Peyer's patch (tissue), 4 donors: ENCODE measurements around the gene ARMH1. TPM values are rescaled to one million over a fixed set of nuclear protein-coding genes. Genes with fewer than 3 reads are reported as not detected.

ENCODE experiments used
- DNase-seq, 3 donors: peaks; one replicate each; pipeline ENCODE4 v3.0.0-alpha.2; 2017 to 2019
- H3K27ac ChIP-seq, 4 donors: fragments of 200-600 bp; sonication (generic); one replicate each; pipeline ENCODE4 v1.5.1; 2016 to 2019
- H3K27me3 ChIP-seq, 2 donors: fragments of 200-600 bp; sonication (generic); one replicate each; pipeline ENCODE4 v1.5.1; 2019
- H3K36me3 ChIP-seq, 3 donors: fragments of 200-600 bp; sonication (generic); one replicate each; pipeline ENCODE4 v1.5.1; 2016 to 2019
- H3K4me1 ChIP-seq, 4 donors: fragments of 200-600 bp; sonication (generic); one replicate each; pipeline ENCODE4 v1.5.1; 2016 to 2019
- H3K4me3 ChIP-seq, 4 donors: fragments of 200-600 bp; sonication (generic); 1 replicate in 3 of 4; 2 replicates in 1 of 4; pipeline ENCODE4 v1.5.1; 2016 to 2019; ENCODE audit warnings: mild to moderate bottlenecking in 1 of 4
- H3K9me3 ChIP-seq, 4 donors: fragments of 200-600 bp; sonication (generic); one replicate each; pipeline ENCODE4 v1.5.1; 2016 to 2019; ENCODE audit warnings: mild to moderate bottlenecking in 1 of 4
- POLR2A ChIP-seq, 2 donors: fragments of 450-650 bp; IDR thresholded peaks; one replicate each; pipeline ENCODE4 v1.5.1; 2017; ENCODE audit warnings: antibody characterized with exemption in 2 of 2, mild to moderate bottlenecking in 2 of 2, moderate library complexity in 2 of 2
- total RNA-seq, 4 donors: library from RNA; depleted of rRNA; stranded (reverse); fragments of >200 nt; gene quantifications; one replicate each; pipeline ENCODE4 v1.1.0, GENCODE V29; 2016
- TF ChIP-seq, protein P1 (sequence below), 6 experiments: fragments of 450-650 bp in 4 of 6; fragments of 200-600 bp in 2 of 6; sonication (generic) in 1 of 6; IDR thresholded peaks; one replicate each; pipeline ENCODE4 v1.5.1; 2017 to 2019; ENCODE audit warnings: antibody characterized with exemption in 6 of 6, mild to moderate bottlenecking in 3 of 6, moderate library complexity in 1 of 6

Gene ARMH1
- total RNA-seq: 1 to 10 TPM; 3.7 to 7.7 (median 4.8) TPM

DNA sequence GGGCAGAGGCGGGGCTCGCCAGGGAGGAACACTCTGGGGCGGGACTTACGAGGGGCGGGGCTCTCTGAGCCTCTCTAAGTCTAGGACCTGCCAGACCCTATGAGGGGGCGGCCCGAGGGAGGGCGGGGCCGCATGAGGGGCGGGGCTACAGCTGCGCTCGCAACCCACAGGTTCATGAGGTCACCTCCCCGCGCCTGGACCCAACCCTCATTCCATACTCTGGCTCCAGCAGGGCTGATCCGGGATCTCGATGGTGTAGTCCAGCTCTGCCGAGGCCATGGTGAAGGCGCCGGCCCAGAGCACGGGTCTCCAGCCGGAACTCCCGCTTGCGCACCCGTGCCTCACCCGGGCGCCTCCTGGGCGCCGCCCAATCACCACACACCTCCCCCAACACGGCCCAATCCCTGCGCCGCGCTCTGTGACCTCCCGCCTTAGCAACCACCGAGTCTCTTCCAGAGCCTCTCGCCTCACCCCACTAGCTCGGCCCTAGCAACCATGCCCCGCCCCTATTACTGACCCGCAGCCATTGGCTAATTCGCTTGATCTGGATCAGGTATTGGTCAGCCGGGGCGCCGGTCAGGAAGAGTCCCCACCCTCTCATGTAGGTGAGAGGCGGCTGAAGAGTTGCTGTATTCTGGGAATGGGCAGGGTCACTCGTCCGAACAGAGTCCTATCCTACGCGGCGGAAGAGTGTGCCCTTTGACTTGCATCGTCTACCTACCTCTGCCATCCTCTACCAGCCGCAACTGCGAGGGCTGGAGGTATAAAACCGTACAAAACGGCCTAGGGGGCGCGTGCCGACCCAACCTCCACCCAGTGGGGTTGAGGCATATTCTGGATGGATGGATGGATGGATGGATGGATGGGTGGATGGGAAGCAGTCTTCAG is at the start of gene ARMH1, which contains the start of gene TMEM53:
ARMH1 (plus strand) TSS at position 602 of the 888 bp plus-strand sequence. CDS start 14,984 bp downstream, outside the sequence.
TMEM53 (minus strand) TSS at position 369 of the 888 bp plus-strand sequence; CDS start at position 279, 90 bp downstream.
- no peaks in the 10 kb centered on the region for H3K36me3 ChIP-seq
- peaks cover 6 to 51% (median 17%) of the 10 kb centered on the region in 4 donors for H3K4me1 ChIP-seq
- H3K4me3 ChIP-seq: peak within 1 kb of the TSS; percentile 68 to 80 (median 72)
- H3K9me3 ChIP-seq: no peaks in the 10 kb centered on the region
- DNase-seq: peak; percentile 99 to 100 (median 99)
- no peaks in the 10 kb centered on the region for H3K27me3 ChIP-seq
- peak; percentile 45 to 71 for TF ChIP-seq POLR2A (IDR thresholded peaks at IDR 0.05)
- TF ChIP-seq, protein P1, sequence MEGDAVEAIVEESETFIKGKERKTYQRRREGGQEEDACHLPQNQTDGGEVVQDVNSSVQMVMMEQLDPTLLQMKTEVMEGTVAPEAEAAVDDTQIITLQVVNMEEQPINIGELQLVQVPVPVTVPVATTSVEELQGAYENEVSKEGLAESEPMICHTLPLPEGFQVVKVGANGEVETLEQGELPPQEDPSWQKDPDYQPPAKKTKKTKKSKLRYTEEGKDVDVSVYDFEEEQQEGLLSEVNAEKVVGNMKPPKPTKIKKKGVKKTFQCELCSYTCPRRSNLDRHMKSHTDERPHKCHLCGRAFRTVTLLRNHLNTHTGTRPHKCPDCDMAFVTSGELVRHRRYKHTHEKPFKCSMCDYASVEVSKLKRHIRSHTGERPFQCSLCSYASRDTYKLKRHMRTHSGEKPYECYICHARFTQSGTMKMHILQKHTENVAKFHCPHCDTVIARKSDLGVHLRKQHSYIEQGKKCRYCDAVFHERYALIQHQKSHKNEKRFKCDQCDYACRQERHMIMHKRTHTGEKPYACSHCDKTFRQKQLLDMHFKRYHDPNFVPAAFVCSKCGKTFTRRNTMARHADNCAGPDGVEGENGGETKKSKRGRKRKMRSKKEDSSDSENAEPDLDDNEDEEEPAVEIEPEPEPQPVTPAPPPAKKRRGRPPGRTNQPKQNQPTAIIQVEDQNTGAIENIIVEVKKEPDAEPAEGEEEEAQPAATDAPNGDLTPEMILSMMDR (IDR thresholded peaks at IDR 0.05): no peak
- H3K27ac ChIP-seq: peak within 1 kb of the TSS; percentile 94 to 99 (median 96)

DNA sequence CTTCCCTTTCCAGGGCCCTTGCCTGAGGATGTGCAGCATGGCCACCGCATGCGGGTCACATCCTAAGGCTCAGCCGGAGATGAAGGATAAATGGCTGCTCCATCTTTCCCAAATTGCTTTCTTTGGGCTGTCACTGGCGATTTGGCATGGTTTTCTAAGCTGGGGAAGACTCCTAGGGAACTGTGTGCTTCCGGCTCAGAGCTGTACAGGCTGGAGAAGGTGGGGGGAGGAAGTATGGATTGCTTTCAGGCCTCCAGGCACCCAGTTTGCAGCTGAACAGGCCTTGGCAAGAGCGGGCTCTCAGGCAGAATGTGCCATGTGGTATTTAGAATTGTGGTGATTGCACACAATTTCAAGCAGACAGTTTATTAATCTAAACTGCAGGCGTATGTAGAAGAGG is 49.2 kb upstream of the ARMH1 start:
- no peak for TF ChIP-seq POLR2A (IDR thresholded peaks at IDR 0.05)
- TF ChIP-seq, protein P1 (IDR thresholded peaks at IDR 0.05): no peak
- H3K9me3 ChIP-seq: no peaks in the 10 kb centered on the region
- DNase-seq: peak in 1 of 3 donors; percentile 24
- no peak overlapping the region for H3K4me3 ChIP-seq
- H3K36me3 ChIP-seq: no peaks in the 10 kb centered on the region
- no peaks in the 10 kb centered on the region for H3K27me3 ChIP-seq
- no peak overlapping the region for H3K27ac ChIP-seq
- H3K4me1 ChIP-seq: no peaks in the 10 kb centered on the region

DNA sequence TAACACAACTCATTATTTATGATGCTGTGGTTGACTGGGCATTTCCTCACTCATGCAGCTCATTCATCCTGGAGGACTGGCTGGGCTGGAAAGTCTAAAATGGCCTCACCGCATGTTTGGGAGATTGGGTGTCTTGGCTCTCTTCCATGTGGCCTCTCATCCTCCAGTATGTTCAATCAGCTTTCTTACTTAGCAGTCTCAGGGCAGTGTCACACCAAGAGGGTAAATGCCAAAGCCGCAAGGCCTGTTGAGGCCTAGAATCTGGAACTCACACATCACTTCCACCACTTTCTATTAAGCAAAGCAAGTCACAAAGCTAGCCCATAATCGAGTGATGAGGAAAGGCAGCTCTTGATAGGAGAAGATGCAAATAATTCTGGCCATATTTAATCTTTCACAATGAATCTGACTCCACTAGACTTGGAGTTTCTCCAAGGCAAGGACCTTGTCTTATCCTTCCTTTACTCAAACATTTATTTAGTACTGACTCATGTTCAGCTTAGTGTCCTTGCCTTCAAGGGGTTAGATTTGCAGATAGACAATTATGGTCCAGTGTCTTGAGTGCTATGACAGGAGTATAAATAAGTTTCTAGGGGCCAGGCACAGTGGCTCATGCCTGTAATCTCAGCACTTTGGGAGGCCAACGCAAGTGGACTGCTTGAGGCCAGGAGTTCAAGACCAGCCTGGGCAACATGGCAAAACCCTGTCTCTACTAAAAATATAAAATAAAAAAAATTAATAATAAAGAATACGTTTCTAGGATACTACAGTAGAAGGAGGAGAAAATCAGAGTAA is 45.4 kb upstream of the ARMH1 start:
- no peak for DNase-seq
- TF ChIP-seq POLR2A (IDR thresholded peaks at IDR 0.05): no peak
- TF ChIP-seq, protein P1 (IDR thresholded peaks at IDR 0.05): no peak
- Histone ChIP-seq H3K4me3 (no peak overlapping the region), H3K9me3 (no peaks in the 10 kb centered on the region), H3K36me3 (no peaks in the 10 kb centered on the region), H3K27me3 (no peaks in the 10 kb centered on the region), H3K27ac (no peak overlapping the region), H3K4me1 (peaks cover 0 to 10% (median 4%) of the 10 kb centered on the region in 4 donors)

DNA sequence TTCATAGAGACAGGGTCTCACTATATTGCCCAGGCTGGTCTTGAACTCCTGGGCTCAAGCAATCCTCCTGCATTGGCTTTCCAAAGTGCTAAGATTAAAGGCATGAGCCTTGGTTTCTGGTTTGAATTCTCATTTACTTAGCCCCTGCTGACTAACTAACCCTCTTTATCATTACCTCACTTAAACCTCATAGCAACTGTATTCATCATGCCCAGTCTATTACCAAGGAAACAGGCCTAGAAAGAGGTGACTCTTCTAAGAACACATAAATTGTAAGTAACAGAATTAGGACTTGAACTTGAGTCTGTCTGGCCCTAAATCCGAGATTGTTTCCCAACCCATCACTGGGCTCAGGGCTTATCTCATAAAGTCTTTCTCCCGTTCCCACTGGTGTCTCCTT is 44.4 kb upstream of the ARMH1 start:
- no peak overlapping the region for H3K4me3 ChIP-seq
- H3K27ac ChIP-seq: no peak overlapping the region

DNA sequence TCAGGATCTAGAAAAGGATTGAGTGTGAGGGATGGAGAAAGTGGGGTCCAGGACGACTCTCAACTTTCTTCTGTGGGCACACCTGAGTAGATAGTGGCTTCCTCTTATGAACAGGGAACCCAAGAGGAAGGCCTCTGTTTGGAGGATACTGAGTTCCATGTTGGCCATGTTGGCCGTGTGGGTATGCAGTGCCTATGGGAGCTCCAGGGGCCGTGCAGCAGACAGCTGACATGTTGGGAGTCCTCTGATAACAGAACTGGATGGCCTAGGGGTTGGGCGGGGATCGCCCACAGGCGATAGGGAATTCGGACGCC is 43.2 kb upstream of the ARMH1 start:
- H3K27ac ChIP-seq: peak overlapping the region; percentile 93 to 98 (median 96)
- peaks cover 0 to 10% (median 4%) of the 10 kb centered on the region in 4 donors for H3K4me1 ChIP-seq
- H3K9me3 ChIP-seq: no peaks in the 10 kb centered on the region
- no peaks in the 10 kb centered on the region for H3K27me3 ChIP-seq
- H3K4me3 ChIP-seq: peak overlapping the region; percentile 61 to 97 (median 88)
- H3K36me3 ChIP-seq: peaks cover 0 to 20% (median 0%) of the 10 kb centered on the region in 3 donors
- no peak for DNase-seq
- TF ChIP-seq POLR2A (IDR thresholded peaks at IDR 0.05): no peak
- TF ChIP-seq, protein P1 (IDR thresholded peaks at IDR 0.05): no peak

More for the DNA sequence above, 44.4 kb upstream of the ARMH1 start:
- Histone ChIP-seq H3K27me3 (no peaks in the 10 kb centered on the region), H3K9me3 (no peaks in the 10 kb centered on the region), H3K36me3 (peaks cover 0 to 9% (median 0%) of the 10 kb centered on the region in 3 donors), H3K4me1 (peaks cover 0 to 10% (median 4%) of the 10 kb centered on the region in 4 donors)
- TF ChIP-seq, protein P1 (IDR thresholded peaks at IDR 0.05): no peak
- no peak for TF ChIP-seq POLR2A (IDR thresholded peaks at IDR 0.05)
- DNase-seq: no peak
